Stimulated activated CD4-positive, alpha-beta T cell treated with anti-CD3 and anti-CD28 coated beads, Interleukin-15, amount 100 ng/mL, for 48 hours (primary cell): ENCODE data around the gene ARFGAP1.

Experiments
- DNase-seq, 2 donors: peaks; one replicate each; pipeline ENCODE4 v3.0.0-alpha.2; 2020; ENCODE audit warnings: low read depth in 2 of 2

ARFGAP1 gene

DNA sequence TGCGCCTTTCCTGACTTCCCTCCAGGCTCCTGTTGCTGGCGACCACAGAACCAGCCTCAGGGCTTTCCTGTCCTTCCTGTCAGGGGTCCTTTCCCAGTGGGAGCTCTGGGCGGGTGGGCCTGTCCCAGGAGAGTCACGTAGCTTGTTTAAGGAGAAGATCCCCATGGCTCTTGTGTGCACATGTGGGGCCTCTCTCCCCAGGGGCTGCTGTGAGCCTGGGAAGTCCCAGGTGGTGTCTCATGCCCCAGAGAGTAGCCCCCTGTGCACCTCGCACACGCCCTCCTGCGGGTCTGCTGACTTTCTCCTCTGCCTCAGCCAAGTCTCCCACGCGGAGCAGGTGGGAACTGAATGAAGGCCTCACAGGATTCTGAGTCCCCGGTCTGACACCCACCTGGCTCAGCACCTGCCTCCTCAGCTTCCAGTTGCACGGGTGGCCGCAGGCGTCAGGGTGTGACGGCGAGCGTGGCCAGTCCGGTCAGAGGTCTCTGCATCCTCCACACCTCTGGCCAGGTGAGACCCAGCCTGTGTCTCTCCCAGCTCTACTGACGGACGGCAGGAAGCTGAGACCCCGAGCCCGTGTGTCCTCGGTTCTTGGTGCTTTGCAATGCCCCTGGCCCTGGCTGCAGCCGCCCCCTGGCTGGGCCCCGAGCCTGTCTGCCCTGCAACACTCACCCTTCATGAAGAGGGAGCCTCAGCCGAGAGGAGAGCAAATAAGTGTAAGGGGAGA lies 12.7 kb upstream of the ARFGAP1 start:
- no peak for DNase-seq

DNA sequence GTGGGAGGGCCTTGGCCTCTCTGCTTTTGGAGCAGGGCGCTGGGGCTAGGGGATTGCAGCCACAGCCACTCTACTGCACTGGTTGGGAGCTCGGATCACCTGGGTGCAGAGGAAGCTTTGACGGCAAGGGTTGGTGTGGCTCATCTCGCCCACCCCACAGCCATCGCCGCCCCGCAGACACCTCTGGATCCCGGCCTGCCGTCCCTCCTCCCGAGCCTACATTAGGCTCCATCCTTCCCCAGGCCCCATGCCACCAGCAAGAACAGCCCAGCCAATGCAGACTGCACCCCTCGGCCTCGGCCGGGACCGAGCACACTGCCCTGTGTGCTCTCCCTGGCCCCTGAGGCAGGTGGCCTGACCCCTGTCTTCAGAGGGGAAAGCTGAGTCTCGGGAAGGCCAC lies 12.1 kb upstream of the ARFGAP1 start:
- DNase-seq = no peak

DNA sequence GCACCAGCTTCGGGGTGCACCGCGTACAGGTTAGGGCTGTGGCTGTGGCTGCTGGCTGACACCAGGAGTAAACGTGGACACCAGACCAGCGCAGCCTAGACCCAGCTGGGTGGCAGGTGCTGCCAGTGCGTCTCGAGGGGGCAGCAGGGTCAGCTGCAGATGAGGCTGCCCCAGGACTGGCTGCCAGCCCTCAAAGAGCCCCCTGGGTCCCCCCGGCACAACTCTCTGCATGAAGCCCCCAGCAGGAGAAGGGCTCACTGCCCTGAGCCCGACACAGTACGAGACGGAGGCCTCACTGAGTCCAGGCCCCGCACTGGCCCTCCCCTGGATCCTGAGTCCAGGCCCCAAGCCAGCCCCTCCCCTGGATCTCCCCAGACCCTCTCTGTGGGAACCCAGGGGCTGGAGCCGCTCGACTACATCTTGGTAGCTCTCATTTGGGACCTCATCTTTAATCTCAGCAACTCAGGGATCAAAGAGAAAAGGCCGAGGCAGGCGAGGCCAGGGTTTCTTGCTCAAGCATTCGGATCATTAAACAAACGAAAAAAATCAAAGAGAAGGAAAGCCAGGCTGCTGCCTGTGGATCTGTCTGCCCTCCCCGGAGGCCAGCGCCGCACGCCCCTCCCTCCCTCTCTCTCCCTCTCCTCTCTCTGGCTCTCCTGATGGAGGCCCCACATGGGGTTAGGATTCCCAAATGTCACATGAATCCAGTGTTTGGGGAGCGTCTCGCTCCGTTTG lies 11.4 kb upstream of the ARFGAP1 start:
- no peak for DNase-seq

DNA sequence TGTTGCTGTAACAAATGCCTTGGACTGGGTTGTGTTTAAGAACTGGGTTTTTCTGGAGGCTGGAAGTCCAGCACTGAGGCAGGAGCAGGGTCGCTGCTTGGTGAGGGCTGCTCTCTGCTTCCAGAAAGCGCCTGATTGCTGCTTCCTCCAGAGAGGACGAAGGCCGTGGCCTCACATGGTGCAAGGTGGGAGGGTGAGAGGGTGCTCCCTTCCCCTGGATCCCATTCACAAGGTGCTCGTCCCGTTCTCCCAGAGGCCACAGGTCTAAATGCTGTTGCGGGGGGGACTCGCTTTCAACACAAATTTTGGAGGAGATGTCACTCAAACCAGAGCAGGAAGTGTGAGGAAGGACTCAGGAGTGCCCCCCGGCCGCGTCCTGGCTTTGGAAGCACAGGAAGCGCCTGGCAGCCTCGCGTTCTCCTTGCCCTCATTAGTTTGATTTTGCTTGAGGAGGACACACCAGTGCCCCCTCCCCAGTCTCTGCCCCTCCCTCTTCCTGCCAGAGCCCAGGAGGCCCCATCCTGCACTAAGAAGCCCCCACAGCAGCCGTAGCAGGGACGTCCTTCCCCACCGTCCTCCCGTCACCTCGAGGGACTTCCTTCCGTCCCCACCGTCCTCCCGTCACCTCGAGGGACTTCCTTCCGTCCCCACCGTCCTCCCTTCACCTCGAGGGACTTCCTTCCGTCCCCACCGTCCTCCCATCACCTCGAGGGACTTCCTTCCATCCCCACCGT lies 10.7 kb upstream of the ARFGAP1 start:
- DNase-seq = no peak

DNA sequence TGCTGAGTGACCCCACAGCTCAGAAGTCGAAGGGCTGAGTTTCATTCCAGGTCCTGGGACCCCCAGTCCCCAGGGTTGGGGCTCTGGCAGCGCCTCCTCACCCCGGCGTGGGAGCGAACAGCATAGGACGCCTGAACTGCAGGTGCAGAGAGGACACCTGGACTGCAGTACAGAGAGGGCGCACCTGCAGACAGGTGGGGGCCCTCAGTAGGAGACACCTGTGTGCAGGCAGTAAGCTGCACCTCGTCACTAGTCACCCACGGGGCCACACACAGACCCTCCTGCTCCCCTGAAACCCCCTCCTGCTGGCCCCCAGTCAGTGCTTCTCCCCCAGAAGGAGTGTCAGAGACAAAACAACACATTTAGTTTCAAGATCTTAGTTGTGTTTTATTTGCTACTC lies 9.8 kb upstream of the ARFGAP1 start:
- no peak for DNase-seq

DNA sequence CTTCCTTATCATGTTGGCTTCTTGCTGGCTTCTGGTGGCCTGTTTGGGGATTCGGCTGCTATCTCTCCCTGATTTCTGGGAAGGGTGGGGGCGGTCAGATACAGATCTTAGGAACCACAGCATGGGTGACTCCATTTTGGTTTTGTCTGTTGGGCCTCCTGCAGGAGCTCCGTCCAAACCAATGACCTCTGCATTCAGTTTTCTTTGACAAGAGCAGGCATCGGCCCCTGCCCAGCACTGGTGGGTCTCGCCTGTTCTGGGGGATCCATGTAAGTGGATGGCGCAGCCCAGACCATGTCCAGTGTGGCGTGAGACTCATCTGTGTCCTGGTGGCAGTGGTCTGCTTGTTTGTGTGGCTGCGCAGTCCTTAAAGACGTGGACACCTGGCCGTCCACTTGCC lies 8.6 kb upstream of the ARFGAP1 start:
- DNase-seq = no peak

DNA sequence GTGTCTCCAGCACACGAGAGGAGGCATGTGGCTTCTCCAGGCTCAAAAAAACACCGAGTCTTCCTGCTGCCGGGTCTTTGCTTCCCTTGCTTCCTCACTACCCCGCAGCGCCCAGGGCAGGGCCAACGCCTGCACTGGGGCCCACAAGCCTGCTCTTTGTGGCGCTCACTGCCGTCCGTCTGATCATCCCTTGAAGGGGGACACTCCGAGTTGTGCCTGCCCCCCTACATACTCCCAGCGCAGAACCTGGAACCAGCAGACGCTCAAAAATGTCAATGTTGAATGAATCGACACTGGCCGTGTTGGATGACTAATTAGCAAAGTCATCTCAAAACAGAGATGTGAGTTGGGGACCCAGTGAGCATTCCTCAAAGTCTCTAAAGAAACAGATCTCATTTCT lies 8.1 kb upstream of the ARFGAP1 start:
- DNase-seq = no peak

DNA sequence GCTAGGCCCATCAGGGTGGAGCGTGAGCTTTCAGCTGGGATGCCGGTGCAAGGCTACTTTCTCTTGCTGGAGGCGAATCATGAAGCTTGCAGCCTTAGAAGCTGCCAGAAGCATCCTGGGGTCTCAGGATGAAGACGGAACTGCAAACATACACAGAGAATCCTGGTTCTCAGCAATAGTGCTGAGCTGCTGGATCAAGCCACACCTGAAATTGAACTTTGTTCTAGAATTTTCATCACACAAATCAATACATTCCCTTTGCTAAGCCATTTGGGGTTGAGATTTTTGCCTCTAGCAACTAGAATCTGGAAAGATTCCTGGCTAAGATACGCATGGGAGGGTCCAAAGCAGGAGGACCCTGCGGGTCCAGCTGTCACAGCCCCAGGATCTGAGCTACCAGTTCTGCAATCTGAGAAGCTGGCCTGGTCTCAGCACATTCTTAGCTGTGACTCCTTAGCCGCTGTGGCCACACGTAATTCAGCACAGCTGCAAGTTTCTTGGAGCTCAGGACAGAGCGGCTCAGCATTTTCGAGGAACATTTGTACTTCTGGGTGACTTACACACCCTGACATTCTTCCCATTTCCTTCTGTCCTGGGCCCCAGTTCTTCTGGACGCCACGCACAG lies 6.6 kb upstream of the ARFGAP1 start:
- no peak for DNase-seq

DNA sequence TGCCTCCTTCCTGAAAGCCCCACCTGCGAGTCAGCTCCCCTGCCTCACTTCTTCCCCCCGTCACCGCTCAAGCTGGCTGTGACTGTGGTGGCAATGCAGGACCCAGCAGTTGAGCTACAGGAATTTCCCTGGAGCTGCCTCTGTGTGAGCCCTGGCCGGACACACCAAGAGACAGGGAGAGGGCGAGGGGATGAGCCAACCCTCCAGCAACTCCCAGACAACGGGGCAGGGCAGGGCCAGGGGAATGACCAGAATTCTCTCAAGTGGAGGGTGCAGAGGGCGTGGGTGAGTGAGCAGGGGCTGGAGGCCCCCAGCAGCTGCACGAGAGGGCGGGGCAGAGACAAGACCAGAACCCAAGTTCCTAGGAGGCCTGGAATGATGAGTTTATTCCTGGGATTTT lies 4.9 kb upstream of the ARFGAP1 start:
- no peak for DNase-seq

DNA sequence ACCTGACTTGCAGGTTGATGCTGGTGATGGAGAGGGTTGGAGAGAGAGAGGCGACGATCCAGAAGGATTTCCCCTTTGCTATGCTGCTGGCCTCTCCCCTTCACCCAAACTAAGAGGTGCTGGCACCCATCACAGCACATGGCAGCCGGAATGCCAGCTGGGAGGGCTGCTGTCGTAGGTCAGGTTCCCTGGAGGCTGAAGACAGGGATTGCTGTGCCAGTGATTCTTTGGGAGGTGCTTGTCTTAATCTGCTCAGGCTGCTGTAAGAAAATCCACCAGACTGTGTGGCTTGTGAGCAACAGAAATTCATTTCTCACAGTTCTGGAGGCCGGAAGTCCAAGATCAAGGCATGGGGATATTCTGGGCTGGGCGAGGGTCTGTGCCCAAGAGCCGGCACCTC lies 4.4 kb upstream of the ARFGAP1 start:
- DNase-seq = no peak

DNA sequence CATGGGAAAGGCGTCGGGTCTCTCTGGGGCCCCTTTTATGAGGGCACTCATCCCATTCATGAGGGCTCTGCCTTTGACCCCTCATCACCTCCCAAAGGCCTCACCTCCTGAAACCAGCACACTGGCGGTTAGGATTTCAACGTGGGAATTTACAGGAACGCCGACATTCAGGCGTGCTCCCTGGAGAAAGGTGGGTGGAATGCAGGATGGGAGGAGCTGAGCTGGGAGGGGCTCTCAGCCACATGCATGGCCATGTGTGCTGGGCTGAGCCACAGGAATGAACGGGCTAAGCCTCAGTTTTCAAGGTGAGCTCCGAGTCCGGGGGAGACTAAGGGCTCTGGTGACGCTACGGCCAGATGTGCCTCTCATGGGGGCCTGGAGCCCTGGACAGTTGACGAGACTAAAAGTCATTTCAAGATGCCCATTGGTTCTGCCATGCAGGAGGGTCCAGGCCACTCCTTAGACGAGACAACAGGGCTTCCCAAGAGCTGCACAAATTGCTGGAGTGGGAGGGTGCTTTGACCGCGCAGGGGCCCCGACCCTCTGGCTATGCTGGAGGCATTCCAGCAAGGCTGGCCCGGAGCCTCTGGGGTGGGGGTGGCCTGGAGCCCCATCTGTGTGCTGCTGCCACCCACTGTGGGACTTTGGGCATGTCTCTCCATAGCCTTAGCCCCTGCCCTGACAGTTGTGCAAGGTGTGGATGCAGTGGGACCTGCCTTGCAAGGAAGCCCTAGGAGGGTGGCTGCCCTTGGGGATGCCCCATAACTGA lies 3.8 kb upstream of the ARFGAP1 start:
- no peak for DNase-seq

DNA sequence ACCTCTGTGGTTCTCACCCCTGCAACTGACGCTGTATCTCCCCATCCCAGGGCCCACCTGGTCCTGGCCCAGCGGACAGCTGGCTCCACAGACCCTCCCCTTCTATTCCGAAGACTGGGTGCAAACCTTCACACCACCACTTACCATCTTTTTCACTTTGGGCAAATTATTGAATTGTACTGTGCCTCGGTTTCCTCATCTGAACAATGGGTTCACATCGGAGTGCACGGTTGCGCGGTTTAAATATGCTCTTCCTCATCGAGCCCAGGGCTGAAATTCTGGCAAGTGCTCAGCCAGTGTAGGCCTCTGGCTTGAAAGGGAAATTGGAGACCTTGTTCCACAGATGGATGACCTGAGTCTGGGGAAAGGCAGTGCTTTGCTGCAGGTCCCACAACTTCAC lies 2.9 kb upstream of the ARFGAP1 start:
- DNase-seq = no peak

DNA sequence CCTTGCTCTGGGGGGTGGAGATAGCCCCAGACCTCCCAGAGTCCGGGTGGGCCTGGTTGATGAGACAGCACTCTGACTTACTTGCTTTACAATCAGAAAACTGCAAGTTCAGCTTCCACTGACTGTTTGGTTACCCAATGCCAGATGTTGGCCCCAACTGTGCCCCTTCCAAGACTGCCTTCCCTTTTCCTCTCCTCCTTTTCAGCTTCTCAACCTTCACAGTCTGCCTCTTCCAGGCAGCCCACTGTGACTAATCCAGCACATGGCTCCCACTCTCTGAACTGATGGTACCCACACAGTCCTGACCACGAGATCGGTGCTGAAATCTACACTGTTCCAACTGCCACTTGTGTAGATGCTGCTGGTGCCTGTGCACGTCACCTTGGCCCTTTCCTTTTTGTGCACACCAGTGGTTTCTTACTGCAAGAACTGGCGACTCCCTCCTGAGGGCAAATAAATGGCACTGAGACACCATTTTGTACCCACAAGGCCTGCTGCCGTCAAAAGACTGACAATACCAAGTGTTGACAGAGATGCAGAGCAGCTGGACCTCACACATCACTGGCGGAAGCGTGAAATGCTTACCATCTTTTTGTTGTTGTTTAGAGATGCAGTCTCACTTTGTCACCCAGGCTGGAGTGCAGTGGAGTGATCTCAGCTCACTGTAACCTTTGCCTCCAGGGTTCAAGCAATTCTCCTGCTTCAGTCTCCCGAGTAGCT lies 1.8 kb upstream of the ARFGAP1 start:
- no peak for DNase-seq

DNA sequence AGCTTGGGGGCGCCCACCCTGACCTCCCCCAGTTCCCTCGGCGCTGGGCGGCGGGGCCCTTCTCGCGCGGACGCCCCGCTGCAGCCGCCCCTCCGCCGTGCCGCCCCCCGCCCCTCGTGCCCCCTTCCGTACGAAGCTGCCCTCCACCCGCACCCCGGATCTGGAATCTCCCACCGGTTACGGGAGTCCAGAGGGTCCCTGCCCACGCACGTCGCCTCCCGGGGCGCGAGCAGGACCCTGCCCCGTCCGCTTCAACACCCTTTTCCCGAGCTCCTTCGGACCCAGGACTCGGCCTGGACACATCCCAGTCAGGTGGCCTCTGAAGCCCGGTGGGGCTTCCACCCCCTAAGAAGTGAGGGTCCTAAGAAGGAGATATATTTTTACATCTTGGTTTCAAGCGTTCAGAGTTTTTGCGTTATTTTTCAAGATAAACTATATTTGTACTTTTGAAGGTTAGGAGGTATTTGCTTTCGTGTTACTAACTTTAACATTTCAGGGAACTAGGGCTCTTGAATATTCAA lies 506 bp downstream of the ARFGAP1 start:
- no peak for DNase-seq

DNA sequence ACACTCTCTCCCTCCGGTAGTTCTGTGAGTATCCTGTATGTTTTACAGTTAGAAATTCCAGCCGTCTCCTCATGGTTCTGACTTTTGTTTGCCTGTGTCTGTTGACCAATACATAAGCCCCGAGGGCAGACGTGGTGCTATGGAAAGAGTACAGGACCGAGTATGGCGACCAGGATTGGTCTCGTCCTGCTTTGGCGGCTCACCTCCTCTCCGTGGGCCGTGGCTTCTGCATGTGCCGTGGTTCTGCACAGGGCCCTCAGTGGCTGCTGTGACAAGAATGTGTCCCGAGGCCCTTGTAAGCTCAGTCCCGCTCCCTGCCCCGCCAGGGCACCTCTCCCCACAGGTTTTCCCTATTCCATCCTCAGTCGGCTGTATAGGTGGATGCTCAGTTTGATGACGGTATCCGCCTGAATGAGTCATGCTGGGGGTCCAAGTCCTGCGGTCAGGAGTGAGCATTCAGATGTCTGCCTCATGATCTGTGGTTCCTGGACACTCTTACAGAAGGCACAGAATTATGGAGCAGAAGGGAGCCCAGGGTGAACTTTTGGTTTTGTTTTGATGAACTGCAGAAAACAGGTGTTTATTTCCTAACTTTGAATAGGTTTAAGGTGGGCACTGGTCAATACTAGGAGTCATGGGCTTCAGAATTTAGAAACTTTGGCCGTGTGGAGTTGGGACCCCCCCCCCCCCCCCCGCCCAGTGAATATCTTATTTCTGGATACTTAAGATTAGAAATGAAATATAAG lies 1.2 kb downstream of the ARFGAP1 start:
- no peak for DNase-seq

DNA sequence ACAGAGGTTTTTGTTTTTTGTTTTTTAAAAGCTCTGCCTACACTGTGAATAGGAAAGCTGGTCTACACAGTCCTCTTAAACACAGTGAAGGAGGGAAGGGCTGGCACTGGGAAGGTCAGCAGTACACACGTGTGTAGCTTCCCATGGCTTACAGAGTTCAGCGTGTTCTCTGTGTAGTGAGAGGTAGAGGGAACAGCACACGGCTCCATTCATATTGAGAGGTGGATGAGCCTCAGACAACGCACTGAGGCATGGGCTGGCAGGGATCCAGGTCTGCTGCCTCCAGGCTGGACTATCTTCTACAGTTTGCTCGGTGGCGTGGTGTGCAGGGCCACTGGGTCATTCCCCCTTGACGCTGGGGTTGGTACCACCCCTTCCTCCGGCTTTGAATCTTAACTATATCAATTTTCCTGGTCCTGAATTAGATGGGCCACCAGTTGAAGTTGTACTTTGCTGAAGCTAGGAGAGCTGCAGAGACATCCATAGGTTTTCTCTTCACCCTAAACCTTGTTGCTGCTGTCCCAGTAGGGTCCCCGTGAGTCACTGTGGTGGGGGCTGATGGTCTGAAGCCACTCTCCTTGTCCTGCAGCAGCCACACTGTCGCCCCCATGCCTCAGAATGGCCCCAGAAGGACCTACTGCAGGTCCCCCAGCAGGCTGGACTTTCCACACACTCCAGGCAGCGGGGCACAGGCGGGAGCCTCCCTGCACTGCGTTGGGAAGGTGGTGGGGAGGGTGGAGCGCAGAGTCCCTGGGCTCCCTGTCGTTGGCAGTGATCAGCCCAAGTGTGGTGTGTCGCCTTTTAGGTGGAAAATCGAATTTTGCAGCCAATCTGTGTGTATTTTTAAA lies 2.0 kb downstream of the ARFGAP1 start:
- DNase-seq = no peak

DNA sequence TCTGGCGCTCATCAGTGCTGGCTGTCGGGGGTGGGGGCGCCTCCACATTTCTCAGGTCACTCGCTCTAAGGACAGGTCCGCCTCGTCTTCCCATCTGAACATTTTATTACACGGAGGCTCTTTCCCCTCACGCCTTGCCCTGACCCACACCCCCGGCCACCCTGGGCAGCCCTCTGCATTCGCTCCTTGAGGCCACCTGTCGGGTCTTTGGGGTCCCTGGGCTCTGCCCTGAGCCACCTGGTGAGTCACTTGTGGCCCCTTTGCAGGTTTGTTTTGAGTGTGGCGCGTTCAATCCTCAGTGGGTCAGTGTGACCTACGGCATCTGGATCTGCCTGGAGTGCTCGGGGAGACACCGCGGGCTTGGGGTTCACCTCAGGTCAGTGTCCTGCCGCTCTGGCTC lies 3.2 kb downstream of the ARFGAP1 start:
- no peak for DNase-seq

DNA sequence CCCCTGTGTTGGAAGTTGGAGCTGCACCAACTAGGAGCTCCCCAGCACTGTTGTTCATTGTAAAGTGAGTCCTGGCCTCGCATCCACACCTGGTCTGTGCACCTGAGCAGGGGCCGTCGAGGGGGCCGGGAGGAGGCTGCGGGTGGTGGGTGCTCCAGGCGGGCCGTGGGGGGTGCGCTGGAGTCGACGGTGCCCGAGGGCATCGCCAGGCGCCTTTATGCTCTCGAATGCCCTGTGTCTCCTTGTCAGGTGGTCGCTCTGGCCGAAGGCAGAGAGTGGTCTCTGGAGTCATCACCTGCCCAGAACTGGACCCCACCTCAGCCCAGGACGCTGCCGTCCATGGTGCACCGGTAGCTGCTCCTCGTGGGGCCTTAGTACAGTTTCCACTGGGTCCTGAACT lies 4.3 kb downstream of the ARFGAP1 start:
- DNase-seq = no peak
